SU-DHL-6 (cell line): ENCODE results near the gene MRPS34.

ENCODE experiments used
- EZH2phosphoT487 ChIP-seq: fragments of 200-600 bp; sonication (generic), shearing (Covaris generic); conservative IDR thresholded peaks from 2 replicates; pipeline ENCODE4 v1.6.1; 2018; ENCODE audit warnings: mild to moderate bottlenecking, antibody characterized with exemption, low read length, moderate library complexity, mixed read lengths
- TF ChIP-seq, protein P1 (sequence below): fragments of 200-600 bp; sonication (generic); IDR thresholded peaks from one replicate; pipeline ENCODE4 v1.5.1; 2017; ENCODE audit warnings: antibody characterized with exemption, mild to moderate bottlenecking, low read length, moderate library complexity; ENCODE audit not compliant: insufficient read depth, poor library complexity, severe bottlenecking

DNA sequence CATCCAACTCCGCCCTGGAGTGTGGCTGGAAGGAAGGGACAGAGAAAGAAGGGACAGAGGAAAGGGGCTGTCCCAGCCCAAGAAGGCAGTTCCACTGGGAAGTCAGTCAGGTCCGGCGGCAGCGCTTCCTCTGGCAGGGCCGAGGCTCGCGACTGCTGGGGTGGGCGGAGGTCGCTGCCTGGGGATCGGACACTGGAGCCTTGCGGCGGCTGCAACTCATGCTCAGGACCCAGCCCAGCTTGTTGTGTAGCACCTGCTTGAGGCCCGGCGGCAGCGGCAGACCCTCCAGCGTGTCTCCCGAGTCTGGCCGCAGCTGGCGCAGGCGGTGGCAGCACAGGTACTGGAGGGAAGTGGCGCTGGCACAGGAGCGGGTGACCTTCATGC lies 4.0 kb upstream of the MRPS34 start:
- TF ChIP-seq, protein P1, sequence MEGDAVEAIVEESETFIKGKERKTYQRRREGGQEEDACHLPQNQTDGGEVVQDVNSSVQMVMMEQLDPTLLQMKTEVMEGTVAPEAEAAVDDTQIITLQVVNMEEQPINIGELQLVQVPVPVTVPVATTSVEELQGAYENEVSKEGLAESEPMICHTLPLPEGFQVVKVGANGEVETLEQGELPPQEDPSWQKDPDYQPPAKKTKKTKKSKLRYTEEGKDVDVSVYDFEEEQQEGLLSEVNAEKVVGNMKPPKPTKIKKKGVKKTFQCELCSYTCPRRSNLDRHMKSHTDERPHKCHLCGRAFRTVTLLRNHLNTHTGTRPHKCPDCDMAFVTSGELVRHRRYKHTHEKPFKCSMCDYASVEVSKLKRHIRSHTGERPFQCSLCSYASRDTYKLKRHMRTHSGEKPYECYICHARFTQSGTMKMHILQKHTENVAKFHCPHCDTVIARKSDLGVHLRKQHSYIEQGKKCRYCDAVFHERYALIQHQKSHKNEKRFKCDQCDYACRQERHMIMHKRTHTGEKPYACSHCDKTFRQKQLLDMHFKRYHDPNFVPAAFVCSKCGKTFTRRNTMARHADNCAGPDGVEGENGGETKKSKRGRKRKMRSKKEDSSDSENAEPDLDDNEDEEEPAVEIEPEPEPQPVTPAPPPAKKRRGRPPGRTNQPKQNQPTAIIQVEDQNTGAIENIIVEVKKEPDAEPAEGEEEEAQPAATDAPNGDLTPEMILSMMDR, result no peak
- TF ChIP-seq EZH2phosphoT487, result no peak
